Activated CD4-positive, alpha-beta memory T cell treated with anti-CD3 and anti-CD28 coated beads, Interleukin-2, amount 10 ng/mL, durations not matched to agents 7 days and 5 days (primary cell): ENCODE data around the gene FOSL2. TPM values are rescaled to one million over a fixed set of nuclear protein-coding genes. Genes with fewer than 3 reads are reported as not detected.

Experiments used
- CTCF ChIA-PET: fragments of 350-600 bp; sonication (Branson Sonifier 250); formaldehyde crosslinking; loops from one replicate; lab custom pipeline; 2021; ENCODE audit warnings: antibody characterized with exemption, inconsistent platforms; lab: Charles Lee
- POLR2A ChIA-PET: fragments of 350-600 bp; sonication (Branson Sonifier 250); formaldehyde crosslinking; loops from one replicate; lab custom pipeline; 2021; ENCODE audit warnings: antibody characterized with exemption; lab: Charles Lee
- DNase-seq: peaks from one replicate; pipeline ENCODE4 v3.0.0-alpha.2; 2020
- H3K27ac Mint-ChIP-seq: one replicate; pipeline ENCODE4 v1.8.0; 2021; ENCODE audit warnings: mild to moderate bottlenecking, mixed read lengths
- H3K27me3 Mint-ChIP-seq: one replicate; pipeline ENCODE4 v1.8.0; 2021; ENCODE audit warnings: mixed read lengths
- H3K36me3 Mint-ChIP-seq: one replicate; pipeline ENCODE4 v1.8.0; 2021; ENCODE audit warnings: low read depth, mixed read lengths
- H3K4me1 Mint-ChIP-seq: one replicate; pipeline ENCODE4 v1.8.0; 2021; ENCODE audit warnings: mixed read lengths
- H3K4me3 Mint-ChIP-seq: one replicate; pipeline ENCODE4 v1.8.0; 2021; ENCODE audit warnings: mild to moderate bottlenecking, mixed read lengths
- H3K9me3 Mint-ChIP-seq: one replicate; pipeline ENCODE4 v1.8.0; 2021; ENCODE audit warnings: mixed read lengths
- total RNA-seq, 2 experiments: library from RNA; stranded (reverse); gene quantifications; one replicate each; pipeline ENCODE4 v1.2.3, GENCODE V29; 2021

FOSL2 gene
- 100 to 1,000 TPM in 1 of 2 experiments, 10 to 100 TPM in 1; 96.4 to 100 TPM for total RNA-seq

DNA sequence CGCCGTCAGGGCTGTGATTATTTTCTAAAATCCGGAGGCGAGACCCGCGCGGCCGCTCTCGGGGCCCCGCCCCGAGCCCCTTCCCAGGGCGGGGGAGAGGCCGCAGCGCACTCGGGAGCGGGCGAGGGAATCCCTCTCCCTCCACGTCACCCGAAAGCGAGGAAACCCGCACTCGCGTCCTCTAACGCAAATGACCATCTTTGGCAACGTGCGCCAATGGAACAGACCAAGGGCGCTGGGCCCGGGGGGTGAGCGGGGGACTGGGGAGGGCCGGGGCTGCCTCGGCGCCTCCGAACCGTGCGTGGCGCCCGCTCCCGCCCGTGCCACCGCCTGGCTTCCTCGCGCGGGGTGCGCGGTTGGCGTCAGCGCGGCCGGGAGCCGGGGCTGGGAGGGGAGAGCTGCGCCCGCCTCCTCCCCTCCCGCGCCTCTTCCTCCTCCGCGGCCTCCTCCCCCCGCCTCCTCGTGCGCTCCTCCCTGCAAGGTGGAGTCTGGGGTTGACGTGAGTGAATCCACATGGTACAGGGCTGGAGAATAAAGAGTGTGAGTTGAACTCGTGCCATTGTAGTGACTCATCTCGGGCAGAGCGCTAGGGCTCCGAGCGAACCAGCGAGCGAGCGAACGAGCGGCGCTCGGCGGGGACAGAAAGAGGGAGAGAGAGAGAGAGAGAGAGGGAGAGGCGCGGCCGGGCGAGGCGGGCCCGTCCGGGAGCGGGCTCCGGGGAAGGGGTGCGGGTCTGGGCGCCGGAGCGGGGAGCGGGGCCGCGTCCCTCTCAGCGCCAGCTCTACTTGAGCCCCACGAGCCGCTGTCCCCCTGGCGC lies at the start of gene FOSL2:
Gene FOSL2 (plus strand): TSS at position 562 of the 817 bp plus-strand sequence. CDS start 863 bp downstream, outside the sequence.
- Mint-ChIP-seq H3K9me3 (no peaks in the 10 kb centered on the region), H3K4me3 (peak within 1 kb of the TSS; percentile 91), H3K27ac (peak within 1 kb of the TSS; percentile 99), H3K4me1 (peaks cover 27% of the 10 kb centered on the region), H3K36me3 (peaks cover 3% of the 10 kb centered on the region), H3K27me3 (no peaks in the 10 kb centered on the region)
- DNase-seq = peak; percentile 95
- POLR2A ChIA-PET = interaction anchor here (0.6 to 6.6 kb wide), 38 partner anchors 10 to 689 kb away, joined by 3 to 114 read pairs (median 4); partner anchors contain the start of genes BABAM2 and RBKS
- CTCF ChIA-PET = interaction anchor here (0.8 to 1.7 kb wide), 11 partner anchors 11 to 709 kb away, joined by 3 to 6 read pairs (median 3); partner anchors contain the start of genes BABAM2 and RBKS

DNA sequence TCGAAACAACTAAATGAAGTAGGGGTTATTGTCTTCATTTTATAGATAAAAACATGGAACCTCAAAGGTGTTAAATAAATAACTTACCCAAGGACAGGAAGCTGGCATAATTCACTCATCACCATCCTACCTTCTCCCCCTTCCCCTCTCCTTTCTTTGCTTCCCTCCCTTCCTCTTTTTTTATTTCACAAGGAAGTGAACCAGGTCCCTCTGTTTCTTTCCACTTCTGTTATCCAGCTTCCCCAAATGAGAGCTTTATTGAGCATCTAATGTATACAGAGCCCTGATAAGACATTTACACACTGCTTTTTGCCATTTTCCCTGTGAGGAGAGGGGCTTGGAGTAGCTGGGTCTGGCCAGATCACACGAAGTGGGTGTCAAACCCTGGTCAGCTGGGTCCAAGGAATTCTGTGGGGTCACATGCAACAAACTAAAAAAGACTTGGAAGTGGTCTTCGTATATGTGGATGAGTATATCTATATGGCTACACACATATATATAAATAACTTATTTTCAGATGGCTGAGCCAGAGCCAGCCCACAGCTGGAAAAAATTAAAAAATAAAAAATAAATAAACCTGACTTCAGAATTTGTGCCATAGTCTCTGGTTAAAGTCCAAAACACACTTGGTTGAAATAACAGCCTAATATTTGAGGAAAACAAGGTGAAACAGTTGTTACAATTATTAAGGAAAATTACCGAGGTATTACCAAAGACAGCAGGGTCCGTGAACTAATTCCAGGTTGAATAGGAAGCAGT lies 49.3 kb upstream of the FOSL2 start:
- Mint-ChIP-seq H3K36me3 (peaks cover 7% of the 10 kb centered on the region), H3K9me3 (no peaks in the 10 kb centered on the region), H3K4me3 (no peak overlapping the region), H3K4me1 (peaks cover 27% of the 10 kb centered on the region), H3K27ac (no peak overlapping the region), H3K27me3 (no peaks in the 10 kb centered on the region)
- DNase-seq = no peak
- ChIA-PET CTCF (interaction anchor here (0.6 kb wide), 1 partner anchor 224 kb away, joined by 4 read pairs; no protein-coding TSS in a partner anchor), POLR2A (interaction anchor here (1.1 to 1.7 kb wide), 5 partner anchors 15 to 48 kb away, joined by 3 to 4 read pairs (median 4); no protein-coding TSS in a partner anchor)

- Mint-ChIP-seq H3K36me3 (peaks cover 3% of the 10 kb centered on the region), H3K27me3 (no peaks in the 10 kb centered on the region), H3K9me3 (no peaks in the 10 kb centered on the region), H3K27ac (no peak overlapping the region), H3K4me1 (peaks cover 32% of the 10 kb centered on the region), H3K4me3 (no peak overlapping the region)
- ChIA-PET POLR2A (no interaction called here), CTCF (no interaction called here)
- DNase-seq = no peak
These were observed 48.5 kb upstream of the FOSL2 start for GRCh38 chr2:28343971-28344715.

DNA sequence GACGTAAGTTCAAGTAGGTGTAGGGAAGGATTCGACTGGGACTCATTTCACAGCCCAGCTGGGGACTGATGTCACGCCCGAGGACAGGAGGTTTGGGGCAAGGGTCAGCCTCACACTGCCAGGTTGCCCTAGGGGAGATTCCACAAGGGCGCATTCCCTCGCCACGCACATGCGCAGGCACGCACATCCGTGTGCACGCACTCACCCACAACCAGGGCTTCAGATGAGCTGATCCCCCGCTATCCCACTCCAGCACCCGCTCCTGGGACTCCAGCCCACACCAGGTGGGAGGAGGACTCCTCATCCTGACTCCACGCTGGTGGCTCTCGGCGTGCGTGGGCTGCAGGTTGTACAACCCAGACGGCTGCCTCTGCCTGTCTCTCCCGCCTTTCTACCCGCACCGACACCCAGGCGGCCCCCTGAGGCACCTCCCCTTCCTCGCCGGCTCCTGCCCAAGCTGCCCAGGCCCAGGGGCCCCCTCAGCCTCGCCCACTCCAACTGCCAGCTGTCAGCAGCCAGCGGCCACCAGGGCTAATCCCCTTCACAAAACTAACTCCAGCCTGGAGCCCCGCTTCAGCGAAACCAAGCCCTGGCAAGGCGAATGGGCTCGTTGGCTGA lies 47.8 kb upstream of the FOSL2 start:
- no peaks in the 10 kb centered on the region for H3K36me3 Mint-ChIP-seq
- H3K27me3 Mint-ChIP-seq = no peaks in the 10 kb centered on the region
- DNase-seq = no peak
- H3K27ac Mint-ChIP-seq = no peak overlapping the region
- no peaks in the 10 kb centered on the region for H3K9me3 Mint-ChIP-seq
- ChIA-PET CTCF (no interaction called here), POLR2A (interaction anchor here (0.9 to 6.0 kb wide), 2 partner anchors 47 to 64 kb away, joined by 3 to 76 read pairs; partner anchors contain the start of gene FOSL2)
- H3K4me3 Mint-ChIP-seq = no peak overlapping the region
- peaks cover 39% of the 10 kb centered on the region for H3K4me1 Mint-ChIP-seq

DNA sequence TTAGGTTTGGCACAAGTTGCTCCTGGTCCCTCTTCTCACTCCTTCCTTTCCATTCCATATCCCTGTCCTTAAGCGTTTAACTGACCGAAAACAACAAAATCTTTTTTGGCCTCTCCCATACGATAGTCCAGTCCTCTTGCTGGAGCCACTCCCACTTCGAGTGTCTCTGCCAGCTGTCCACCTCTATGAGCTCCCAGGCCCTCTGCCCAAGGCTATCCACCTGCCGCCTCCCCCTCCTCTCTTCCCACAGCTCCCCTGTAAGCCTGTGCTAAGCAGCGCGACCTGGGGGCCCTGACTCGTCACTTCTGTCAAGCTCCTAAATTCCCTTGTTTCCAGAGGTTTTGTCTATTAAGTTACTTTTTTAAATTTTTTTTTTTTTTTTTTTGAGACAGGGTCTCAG lies 47.0 kb upstream of the FOSL2 start:
- H3K4me1 Mint-ChIP-seq = peaks cover 42% of the 10 kb centered on the region
- H3K27ac Mint-ChIP-seq = peak overlapping the region; percentile 15
- ChIA-PET POLR2A (interaction anchor here (0.9 to 6.0 kb wide), 3 partner anchors 37 to 63 kb away, joined by 3 to 76 read pairs (median 3); partner anchors contain the start of gene FOSL2), CTCF (interaction anchor here (0.6 to 0.7 kb wide), 2 partner anchors 43 to 552 kb away, joined by 3 read pairs; no protein-coding TSS in a partner anchor)
- no peaks in the 10 kb centered on the region for H3K9me3 Mint-ChIP-seq
- H3K36me3 Mint-ChIP-seq = no peaks in the 10 kb centered on the region
- no peaks in the 10 kb centered on the region for H3K27me3 Mint-ChIP-seq
- no peak overlapping the region for H3K4me3 Mint-ChIP-seq
- DNase-seq = no peak

DNA sequence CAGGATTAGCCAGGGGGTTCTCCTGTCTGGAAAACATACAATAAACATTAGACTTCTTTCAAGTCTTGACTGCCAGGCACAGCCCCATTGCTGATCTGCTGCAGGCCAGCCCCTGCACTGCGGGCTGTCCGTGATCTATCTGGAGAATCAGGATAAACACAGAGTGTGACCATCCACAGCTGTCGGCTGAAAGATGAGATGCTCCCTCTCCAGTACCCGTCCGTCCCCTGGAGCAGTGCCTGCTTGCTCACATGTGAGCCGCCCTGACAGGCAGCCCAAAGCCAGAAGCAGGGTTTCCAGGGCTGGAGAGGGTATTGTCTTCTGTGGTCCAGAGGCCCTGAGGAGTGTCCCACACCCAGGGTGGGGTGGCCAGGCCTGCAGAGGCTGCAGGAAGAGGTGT lies 46.1 kb upstream of the FOSL2 start:
- no peaks in the 10 kb centered on the region for H3K36me3 Mint-ChIP-seq
- ChIA-PET POLR2A (interaction anchor here (1.0 to 6.0 kb wide), 6 partner anchors 14 to 94 kb away, joined by 3 to 76 read pairs (median 20); partner anchors contain the start of gene FOSL2), CTCF (interaction anchor here (1.4 kb wide), 1 partner anchor 73 kb away, joined by 4 read pairs; no protein-coding TSS in a partner anchor)
- H3K4me3 Mint-ChIP-seq = no peak overlapping the region
- no peaks in the 10 kb centered on the region for H3K9me3 Mint-ChIP-seq
- peak overlapping the region; percentile 21 for H3K27ac Mint-ChIP-seq
- no peaks in the 10 kb centered on the region for H3K27me3 Mint-ChIP-seq
- DNase-seq = no peak
- peaks cover 45% of the 10 kb centered on the region for H3K4me1 Mint-ChIP-seq

DNA sequence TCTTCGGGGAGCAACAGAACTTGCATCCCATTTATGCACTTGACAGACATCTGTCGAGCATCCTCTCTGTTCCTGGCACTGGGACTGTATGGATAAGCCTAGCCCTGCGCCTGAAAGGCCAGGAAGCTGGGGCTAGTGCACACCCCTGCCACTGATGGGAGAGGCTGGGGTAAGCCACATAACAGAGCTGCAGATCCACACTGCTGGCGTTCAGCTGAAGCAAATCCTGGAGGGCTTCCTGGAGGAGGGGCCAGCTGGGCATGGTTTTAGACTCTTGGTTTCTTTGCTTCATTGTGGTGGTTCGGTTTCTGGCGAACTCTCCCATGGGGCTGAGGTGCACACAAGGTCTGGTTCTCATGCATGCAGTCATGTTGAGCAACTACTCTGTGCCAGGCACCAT lies 45.5 kb upstream of the FOSL2 start:
- Mint-ChIP-seq H3K9me3 (no peaks in the 10 kb centered on the region), H3K36me3 (no peaks in the 10 kb centered on the region), H3K27ac (peak overlapping the region; percentile 86), H3K4me1 (peaks cover 48% of the 10 kb centered on the region), H3K4me3 (peak overlapping the region; percentile 3), H3K27me3 (no peaks in the 10 kb centered on the region)
- DNase-seq = no peak
- POLR2A ChIA-PET = interaction anchor here (1.0 to 6.0 kb wide), 8 partner anchors 10 to 94 kb away, joined by 3 to 76 read pairs (median 10); partner anchors contain the start of gene FOSL2
- CTCF ChIA-PET = interaction anchor here (1.1 to 1.4 kb wide), 2 partner anchors 44 to 74 kb away, joined by 3 to 4 read pairs; no protein-coding TSS in a partner anchor

DNA sequence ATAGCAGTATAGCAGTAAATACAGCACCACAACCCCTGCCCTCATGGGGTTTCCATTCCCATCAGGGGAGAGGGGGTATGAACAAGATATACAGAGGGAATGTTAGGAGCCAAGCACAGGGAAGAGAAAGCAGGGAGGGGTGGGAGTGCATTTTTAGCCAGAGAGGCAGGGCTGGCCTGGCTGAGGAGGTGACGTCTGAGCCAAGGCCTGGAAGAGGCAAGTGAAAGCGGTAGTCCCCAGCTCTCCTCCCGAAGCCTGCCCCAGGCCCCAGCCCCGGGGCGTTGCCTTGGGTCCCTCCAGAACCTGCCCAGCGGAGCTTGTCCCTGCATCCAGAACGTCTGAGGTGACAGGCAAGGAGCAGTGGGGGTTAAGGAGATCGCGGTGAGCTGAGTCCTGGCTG lies 45.1 kb upstream of the FOSL2 start:
- Mint-ChIP-seq H3K27ac (peak overlapping the region; percentile 86), H3K4me3 (peak overlapping the region; percentile 3), H3K9me3 (no peaks in the 10 kb centered on the region), H3K27me3 (no peaks in the 10 kb centered on the region), H3K4me1 (peaks cover 49% of the 10 kb centered on the region), H3K36me3 (no peaks in the 10 kb centered on the region)
- ChIA-PET POLR2A (interaction anchor here (0.9 to 6.0 kb wide), 9 partner anchors 9 to 95 kb away, joined by 3 to 76 read pairs (median 9); partner anchors contain the start of gene FOSL2), CTCF (interaction anchor here (1.1 to 1.4 kb wide), 3 partner anchors 10 to 74 kb away, joined by 3 to 4 read pairs (median 4); no protein-coding TSS in a partner anchor)
- DNase-seq = no peak

GRCh38 chr2:28348149-28348567 lies 44.5 kb upstream of the FOSL2 start:
- POLR2A ChIA-PET = interaction anchor here (0.9 to 6.0 kb wide), 8 partner anchors 9 to 95 kb away, joined by 3 to 76 read pairs (median 10); partner anchors contain the start of gene FOSL2
- H3K4me1 Mint-ChIP-seq = peaks cover 48% of the 10 kb centered on the region

GRCh38 chr2:28348921-28349320 lies 43.7 kb upstream of the FOSL2 start:
- Mint-ChIP-seq H3K9me3 (no peaks in the 10 kb centered on the region), H3K27ac (peak overlapping the region; percentile 86), H3K4me1 (peaks cover 48% of the 10 kb centered on the region), H3K27me3 (no peaks in the 10 kb centered on the region), H3K36me3 (no peaks in the 10 kb centered on the region), H3K4me3 (peak overlapping the region; percentile 65)
- POLR2A ChIA-PET = interaction anchor here (1.6 to 6.0 kb wide), 5 partner anchors 8 to 42 kb away, joined by 9 to 76 read pairs (median 35); partner anchors contain the start of gene FOSL2
- CTCF ChIA-PET = interaction anchor here (1.0 to 1.4 kb wide), 2 partner anchors 9 to 18 kb away, joined by 3 to 4 read pairs; no protein-coding TSS in a partner anchor
- DNase-seq = no peak

More at GRCh38 chr2:28348149-28348567, 44.5 kb upstream of the FOSL2 start:
- peak; percentile 83 for DNase-seq
- peak overlapping the region; percentile 65 for H3K4me3 Mint-ChIP-seq
- H3K27me3 Mint-ChIP-seq = no peaks in the 10 kb centered on the region
- CTCF ChIA-PET = interaction anchor here (1.1 to 1.4 kb wide), 2 partner anchors 9 to 43 kb away, joined by 3 to 4 read pairs; no protein-coding TSS in a partner anchor
- no peaks in the 10 kb centered on the region for H3K36me3 Mint-ChIP-seq
- no peaks in the 10 kb centered on the region for H3K9me3 Mint-ChIP-seq
- H3K27ac Mint-ChIP-seq = peak overlapping the region; percentile 86
